ENCODE data around the gene LCN2.

DNA sequence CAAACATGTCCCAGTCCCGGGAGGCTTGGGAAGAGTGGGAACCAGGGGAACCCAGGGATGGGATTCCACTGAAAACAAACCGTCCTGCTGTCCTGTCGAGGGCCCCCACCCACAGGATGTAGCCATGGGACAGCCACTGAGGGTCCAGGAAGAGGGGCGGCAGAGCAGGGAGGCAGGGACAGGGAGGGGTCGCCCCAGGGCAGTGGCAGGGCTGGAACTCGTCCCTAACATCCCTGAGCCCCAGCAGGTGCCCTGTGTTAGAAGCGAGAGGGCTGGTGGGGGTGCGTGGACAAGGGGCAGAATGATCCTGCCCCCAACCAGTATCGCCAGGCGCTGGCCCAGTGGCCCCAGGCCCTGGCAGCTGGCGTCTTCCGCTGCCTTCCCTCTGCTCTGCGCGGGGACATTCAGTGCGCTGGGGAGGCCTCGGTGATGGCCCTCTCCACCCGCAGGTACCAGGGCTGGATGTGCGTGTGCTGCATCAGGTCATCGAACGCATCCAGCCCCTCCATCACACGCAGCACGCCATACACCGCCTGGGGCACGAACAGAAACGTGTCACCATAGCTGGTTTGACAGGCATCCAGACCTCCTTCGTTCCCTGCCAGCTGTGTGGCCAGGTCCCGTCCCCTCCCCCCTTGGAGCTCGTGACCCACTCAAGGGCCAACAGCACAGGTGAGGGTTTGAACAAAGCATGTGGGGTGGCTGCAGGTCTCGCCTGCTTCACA is 28.4 kb upstream of the LCN2 start:
- TF ChIP-seq CTCF (IDR thresholded peaks at IDR 0.05) (no peak), POLR2AphosphoS5 (IDR thresholded peaks at IDR 0.05) (no peak), POLR2A (IDR thresholded peaks at IDR 0.05) (no peak)
